HG02763 (cell line): ENCODE measurements around the gene ZNF124.
"Not testable (repeated sequence)": the region's sequence is repeated elsewhere in the genome, so short reads cannot be mapped to it uniquely, and the experiment has no call there.

Source experiments
- ATAC-seq: cut with Tn5 transposase; IDR thresholded peaks from one replicate; pipeline ENCODE4 v1.9.1; 2021; ENCODE audit warnings: mild to moderate bottlenecking, moderate library complexity; ENCODE audit not compliant: unreplicated experiment

The ZNF124 gene

DNA sequence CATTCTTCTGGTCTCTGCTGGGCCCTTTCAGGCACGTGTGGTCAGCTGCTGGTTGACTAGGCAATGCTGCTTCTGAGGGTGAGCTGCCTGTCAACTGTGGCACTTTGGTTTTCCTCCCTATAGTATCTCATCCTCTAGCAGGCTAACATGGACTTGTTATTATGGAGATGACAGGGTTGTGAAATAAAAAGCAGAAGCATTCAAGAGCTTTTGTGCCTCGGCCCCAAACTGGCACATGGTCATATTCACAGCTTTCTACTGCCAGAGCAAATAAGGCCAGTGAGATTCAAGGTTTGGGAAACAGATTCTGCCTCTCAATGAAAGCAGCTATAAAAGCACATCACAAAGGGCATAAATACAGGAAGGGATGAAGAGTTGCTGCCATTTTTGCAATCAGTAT, 1.6 kb upstream of the ZNF124 start:
- no peak for ATAC-seq

DNA sequence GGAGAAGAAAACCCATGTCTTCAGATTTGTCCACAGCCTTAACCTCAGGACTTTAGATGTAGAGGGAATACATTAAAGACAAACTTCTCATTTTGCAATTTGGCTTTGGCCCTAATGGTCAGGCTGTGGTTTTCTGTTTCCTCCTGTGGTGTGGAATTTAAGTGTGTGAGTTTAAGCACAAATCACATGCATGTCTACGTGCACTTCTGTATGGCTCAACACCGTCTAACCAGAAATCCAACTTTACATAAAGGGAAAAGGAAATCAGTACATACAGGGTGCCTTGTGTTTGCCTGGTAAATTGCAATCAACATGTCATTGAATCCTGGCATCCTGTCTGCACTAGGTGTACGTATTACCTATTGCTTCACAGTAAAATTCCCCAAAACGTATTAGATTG, 1.2 kb upstream of the ZNF124 start:
- no peak for ATAC-seq

DNA sequence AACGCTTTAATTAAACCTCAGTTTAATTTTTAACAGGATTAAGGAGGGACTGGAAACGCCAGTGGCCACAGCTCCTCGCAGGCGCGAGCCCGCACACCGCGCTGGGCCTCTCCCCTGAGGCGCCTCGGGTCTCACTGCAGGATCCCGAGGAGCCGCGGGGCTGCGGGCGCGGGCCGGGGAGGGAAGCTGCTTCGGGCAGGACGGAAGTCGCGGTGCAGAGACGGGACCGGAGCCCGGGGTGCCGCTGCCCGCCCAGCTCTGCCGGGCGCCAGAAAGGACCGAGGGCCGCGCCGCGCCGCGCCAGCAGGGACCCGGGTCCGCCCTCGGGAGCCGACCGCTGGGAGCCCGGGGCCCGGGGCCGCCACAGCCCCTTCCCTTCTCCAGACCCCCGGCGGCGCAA, 377 bp downstream of the ZNF124 start:
- peak; percentile 53 for ATAC-seq

DNA sequence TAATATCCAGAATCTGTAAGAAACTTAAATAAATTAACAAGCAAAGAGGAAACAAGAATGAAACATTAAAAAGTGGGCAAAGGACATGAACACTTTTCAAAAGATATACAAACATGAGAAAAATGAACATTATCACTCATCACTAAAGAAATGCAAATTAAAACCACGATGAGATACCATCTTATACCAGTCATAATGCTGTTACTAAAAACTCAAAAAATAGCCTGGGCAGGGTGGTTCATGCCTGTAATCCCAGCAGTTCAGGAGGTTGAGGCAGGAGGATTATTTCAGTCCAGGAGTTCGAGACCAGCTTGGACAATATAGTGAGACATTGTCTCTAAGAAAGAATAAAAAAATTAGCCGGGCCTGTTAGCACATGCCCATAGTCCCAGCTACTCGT, 6.1 kb downstream of the ZNF124 start:
- ATAC-seq = no peak

DNA sequence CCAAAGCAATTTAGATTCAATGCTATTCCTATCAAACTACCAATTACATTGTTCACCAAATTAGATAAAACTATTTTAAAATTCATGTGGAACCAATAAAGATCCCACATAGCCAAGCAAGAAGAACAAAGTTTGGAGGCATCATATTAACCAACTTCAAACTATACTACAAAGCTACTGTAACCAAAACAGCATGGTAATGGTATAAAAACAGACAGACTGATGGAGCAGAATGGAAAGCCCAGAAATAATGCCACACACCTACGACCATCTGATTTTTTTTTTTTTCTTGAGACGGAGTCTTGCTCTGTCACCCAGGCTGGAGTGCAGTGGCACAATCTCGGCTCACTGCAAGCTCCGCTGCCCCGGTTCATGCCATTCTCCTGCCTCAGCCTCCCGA, 7.1 kb downstream of the ZNF124 start:
- ATAC-seq = no peak

DNA sequence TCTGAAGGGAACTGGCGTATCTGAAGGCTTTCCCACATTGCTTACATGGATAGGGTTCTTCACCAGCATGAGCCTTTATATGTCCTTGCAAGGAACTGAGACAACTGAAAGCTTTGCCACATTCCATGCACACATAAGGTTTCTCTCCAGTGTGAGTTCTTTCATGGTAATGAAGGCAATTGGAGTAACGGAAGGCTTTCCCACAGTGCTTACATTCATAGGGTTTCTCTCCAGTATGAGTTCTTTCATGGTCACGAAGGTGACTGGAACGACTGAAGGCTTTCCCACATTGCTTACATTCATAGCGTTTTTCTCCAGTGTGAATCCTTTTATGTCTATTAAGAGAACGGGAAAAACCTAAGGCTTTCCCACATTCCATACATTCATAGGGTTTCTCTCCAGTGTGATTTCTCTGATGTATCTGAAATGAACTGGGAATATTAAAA, 15.0 kb downstream of the ZNF124 start:
- ATAC-seq = no peak

DNA sequence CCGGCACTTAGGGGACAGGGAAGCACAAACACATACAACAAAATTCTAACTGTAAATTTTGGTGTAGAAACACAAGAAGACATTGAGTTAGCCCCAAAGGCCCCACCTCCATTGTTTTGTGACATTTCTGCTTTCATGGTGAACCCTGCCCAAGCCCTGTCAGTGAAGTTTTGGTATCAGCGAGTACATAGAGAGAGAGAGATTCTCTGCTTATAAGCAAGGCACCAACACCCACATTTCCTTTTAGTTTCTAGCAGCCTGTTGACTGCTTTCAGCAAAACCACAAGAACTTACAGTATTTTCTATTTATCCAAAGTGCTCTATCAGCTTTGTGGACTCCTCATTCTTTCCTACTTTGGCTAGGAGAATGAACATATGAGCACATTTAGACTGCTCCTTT, 24.0 kb downstream of the ZNF124 start:
- ATAC-seq = no peak

DNA sequence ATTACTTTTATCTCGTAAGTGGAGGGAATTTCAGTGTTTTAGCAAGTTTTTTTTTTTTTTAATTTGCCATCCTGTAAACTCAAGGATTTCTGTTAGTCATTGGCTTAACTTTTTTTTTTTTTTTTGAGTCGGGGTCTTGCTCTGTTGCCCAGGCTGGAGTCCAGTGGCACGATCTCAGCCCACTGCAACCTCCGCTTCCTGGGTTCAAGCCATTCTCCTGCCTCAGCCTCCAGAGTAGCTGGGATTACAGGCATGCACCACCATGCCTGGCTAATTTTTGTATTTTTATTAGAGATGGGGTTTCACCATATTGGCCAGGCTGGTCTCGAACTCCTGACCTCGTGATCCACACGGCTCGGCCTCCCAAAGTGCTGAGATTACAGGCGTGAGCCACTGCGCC, 24.7 kb downstream of the ZNF124 start:
- not testable (repeated sequence) for ATAC-seq

DNA sequence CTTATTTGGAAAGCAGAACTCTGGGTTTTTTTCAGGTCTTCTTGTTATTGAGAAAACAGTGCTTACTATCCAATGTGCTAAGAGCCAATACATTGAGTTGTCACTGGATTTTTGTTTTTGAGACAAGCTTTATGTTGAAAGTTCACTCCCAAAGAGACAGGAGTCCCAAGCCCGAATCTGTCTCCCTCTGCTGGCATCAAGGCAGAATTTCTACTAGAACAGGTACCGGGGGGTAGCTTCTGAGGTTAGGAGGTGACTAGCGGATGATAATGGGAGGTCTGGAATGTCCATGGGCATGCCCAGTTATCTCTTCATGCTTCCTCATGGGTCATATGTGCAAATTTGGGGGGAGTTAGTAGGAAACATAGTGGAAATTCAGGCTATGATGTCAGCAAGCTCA, 25.1 kb downstream of the ZNF124 start:
- no peak for ATAC-seq

DNA sequence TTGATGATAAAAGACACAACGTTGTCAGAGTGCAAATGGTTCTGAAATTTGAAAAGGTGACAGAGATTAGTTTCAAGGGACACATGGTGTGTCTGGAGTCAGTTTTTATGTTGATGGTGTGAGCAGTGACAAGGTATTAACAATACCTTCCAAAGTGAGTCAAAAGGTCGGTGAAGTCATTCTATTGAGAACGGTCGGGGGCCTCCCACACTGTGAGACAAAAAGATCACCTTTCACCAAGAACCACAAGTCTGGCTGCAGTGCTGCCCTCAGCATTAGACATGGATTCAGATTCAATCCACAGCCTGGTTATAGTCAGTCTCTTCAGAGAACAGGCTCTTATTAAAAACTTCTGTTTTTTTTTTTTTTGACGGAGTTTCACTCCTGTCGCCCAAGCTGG, 26.5 kb downstream of the ZNF124 start:
- ATAC-seq = no peak

DNA sequence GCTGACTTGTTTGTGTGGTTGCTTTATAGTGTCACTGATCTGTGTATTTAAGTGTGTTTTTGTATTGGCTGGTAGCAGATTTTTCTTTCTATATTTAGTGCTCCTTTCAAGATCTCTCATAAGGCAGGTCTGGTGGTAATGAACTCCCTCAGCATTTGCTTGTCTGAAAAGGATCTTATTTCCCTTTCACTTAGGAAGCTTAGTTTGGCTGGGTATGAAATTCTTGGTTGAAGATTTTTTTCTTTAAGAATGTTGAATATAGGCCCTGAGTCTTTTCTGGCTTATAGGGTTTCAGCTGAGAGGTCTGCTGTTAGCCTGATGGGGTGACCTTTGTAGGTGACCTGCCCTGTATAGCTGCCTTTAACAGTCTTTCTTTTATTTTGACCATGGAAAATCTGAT, 32.3 kb downstream of the ZNF124 start:
- not testable (repeated sequence) for ATAC-seq

DNA sequence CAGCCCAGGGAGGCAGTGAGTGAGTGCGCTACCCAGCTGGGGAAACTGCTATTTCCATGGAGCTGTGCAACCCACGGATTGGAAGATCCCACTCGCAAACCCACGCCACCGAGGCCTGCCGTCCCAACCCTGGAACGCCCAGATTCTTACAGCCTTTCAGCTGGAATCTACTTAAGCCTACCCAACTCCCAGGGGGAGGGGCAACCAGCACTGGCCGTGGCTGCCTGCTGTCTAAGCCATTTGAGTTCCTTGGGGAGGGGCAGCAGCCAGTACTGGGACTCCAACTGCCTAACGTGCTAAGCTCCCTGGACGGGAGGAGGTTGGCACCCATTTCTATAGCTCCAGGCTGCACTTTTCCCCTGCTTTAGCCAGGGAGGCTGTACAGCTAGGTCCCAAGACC, 40.6 kb downstream of the ZNF124 start:
- no peak for ATAC-seq

DNA sequence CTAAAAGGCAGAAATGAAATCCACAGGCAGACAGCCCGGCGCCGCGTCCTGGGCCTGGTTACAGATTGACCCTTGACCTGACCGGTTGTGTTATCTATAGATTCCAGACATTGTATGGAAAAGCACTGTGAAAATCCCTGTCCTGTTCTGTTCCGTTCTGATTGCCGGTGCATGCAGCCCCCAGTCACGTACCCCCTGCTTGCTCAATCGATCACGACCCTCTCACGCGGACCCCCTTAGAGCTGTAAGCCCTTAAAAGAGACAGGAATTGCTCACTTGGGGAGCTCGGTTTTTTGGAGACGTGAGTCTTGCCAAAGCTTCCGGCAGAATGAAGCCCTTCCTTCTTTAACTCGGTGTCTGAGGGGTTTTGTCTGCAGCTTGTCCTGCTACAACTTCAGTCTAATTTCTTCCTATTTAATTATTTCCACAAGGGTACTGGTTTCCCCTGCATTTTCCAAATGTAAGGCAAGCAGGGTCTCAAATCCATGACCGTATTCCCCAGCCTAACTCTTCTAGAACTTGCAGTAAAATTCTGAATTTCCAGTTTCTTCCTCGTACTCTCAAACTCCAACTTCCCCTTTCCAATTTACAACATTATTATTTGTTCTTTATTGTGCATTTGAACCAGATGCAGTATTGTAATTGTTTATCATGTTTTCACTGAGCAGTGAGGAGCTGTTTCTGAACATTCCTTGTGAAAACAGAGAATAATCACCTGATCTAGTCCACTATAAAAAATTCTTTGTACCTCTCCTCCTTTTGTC, 44.1 kb downstream of the ZNF124 start:
- not testable (repeated sequence) for ATAC-seq

DNA sequence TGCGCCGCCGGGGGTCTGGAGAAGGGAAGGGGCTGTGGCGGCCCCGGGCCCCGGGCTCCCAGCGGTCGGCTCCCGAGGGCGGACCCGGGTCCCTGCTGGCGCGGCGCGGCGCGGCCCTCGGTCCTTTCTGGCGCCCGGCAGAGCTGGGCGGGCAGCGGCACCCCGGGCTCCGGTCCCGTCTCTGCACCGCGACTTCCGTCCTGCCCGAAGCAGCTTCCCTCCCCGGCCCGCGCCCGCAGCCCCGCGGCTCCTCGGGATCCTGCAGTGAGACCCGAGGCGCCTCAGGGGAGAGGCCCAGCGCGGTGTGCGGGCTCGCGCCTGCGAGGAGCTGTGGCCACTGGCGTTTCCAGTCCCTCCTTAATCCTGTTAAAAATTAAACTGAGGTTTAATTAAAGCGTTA, 45.2 kb downstream of the ZNF124 start:
- ATAC-seq = peak; percentile 44

DNA sequence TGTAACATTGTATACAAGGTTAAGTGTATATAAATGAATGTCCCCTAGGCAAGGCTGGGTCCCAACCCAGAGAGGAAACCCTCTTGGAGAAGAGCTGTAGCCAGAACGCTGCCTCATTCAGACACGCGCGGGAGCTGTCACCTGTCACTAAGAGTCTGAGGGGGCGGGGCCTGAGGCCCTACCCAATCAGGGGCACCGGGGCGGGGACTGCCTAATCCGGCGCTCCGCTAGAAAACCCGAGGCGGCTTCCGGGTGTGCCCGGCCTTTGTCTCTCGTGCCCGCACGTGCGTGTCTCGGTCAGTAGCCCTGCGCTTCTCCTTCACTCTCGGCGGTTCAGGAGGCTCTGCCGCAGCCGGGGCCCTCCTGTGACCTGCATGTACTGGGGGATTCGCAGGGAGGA, 45.7 kb downstream of the ZNF124 start:
- ATAC-seq = peak; percentile 99

DNA sequence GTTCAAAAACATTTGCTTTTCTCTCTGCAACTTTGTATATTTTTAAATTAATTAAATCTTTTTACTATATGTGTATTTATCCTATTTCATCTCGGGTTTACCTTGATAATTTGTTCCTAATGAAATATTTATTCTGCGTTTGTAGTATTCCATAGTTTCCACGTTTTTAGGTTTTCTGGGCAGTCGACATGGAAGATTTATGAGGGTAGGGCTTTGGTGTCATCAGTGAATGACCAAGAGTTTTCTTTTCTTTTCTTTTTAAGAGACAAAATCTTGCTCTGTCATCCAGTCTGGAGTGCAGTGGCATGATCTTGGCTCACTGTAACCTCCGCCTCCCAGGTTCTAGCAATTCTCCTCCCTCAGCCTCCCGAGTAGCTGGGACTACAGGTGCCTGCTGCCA, 50.4 kb downstream of the ZNF124 start:
- ATAC-seq = no peak

DNA sequence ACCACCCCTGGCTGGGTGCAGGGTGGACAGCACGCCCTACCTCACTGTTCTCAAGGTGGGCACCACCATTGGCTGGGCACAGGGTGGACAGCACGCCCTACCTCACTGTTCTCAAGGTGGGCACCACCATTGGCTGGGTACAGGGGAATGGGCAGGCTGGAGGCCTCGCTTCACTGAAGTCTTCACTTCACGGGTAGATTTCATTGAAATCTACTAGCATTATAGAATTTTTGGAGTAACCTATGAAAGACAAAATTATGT, 51.5 kb downstream of the ZNF124 start:
- ATAC-seq = not testable (repeated sequence)

DNA sequence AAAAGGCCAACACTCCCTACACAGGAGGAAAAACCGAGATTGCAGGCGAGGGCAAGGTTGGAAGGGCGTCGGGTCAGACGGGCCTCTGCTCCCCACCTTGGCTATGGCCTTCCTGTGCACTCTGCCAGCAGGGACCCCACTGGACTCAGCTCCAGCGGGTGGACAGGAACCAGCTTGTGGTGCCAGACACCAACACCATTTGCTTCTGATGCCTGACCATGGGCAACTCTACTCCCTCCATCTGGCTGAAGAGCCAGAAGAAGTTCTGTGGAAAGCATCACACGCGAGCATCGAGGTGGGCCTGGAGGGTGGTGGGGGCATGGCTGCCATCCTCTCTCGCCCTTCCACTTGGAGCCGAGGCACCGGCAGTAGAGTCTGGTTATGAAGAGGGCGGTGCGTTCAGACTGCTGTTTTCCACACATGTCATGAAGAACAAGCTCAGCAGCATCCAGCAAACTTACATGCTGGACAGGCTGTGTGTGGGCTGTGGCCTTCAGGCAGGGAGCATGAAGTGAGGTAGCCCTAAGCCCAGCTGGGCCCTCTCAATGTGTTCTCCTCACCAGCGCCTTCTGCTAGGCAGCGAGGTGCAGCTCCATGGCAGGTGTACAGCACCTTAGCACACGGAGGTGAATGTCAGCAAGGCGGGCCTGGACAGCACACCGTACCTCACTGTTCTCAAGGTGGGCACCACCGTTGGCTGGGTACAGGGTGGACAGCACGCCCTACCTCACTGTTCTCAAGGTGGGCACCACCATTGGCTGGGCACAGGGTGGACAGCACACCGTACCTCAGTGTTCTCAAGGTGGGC, 52.0 kb downstream of the ZNF124 start:
- no peak for ATAC-seq

DNA sequence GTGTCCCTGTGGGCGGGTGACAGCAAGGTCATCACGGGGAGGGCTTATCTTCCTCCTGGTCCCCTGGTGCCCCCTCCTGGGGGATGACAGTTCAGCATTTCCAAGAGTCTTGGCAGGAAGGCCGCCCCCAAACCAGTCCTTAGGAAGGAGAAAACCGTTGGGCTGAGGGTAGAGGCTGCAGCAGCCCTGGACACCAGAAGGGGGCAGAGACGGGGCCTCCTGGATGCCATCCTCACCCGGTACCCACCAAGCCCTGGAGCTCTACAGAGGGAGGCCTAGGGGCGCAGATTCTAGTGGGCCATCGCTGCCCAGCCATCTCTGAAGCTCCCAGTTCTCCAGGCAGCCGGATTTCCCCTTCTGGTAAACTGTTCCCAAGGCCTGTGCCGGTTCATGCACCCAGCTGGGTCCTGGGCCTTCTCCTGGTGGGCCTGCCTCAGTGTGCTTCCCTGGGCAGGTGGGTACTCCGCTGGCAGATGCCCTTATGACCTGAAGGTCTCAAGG, 52.8 kb downstream of the ZNF124 start:
- no peak for ATAC-seq

DNA sequence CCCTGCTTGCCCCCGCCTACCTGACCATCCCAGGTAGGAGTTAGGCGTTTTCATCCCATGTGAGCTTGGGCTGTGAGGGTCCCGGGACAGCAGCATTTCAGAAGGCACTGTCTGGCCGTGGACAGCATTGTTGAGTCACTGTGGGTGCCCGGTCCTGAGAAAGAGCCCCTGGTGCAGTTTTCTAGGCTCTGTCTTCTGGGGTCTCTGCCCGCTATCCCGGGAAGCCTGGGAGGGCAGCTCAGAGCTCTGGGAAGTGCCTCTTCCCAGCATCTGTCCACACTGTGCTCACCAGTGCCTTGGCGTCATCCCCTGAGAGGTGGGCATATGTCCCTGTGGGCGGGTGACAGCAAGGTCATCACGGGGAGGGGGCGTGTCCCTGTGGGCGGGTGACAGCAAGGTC, 56.3 kb downstream of the ZNF124 start:
- no peak for ATAC-seq

DNA sequence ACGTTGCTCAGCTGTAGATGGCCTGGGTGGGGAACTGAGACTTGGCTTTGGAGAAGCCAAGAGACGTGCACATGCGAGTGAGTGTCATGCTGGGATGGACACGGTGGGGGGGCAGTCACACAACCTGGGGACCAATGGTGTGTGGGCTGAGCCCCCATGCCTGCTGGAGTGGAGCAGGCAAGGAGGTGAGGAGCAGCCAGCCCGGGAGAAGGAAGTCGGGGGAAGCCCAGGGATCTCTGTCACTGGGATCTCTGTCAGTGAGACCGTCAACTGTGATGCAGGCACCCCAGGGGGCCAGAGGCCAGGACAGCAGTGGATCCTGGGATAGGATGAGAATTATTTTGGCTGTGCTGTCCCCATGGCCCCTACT, 56.7 kb downstream of the ZNF124 start:
- ATAC-seq = no peak

DNA sequence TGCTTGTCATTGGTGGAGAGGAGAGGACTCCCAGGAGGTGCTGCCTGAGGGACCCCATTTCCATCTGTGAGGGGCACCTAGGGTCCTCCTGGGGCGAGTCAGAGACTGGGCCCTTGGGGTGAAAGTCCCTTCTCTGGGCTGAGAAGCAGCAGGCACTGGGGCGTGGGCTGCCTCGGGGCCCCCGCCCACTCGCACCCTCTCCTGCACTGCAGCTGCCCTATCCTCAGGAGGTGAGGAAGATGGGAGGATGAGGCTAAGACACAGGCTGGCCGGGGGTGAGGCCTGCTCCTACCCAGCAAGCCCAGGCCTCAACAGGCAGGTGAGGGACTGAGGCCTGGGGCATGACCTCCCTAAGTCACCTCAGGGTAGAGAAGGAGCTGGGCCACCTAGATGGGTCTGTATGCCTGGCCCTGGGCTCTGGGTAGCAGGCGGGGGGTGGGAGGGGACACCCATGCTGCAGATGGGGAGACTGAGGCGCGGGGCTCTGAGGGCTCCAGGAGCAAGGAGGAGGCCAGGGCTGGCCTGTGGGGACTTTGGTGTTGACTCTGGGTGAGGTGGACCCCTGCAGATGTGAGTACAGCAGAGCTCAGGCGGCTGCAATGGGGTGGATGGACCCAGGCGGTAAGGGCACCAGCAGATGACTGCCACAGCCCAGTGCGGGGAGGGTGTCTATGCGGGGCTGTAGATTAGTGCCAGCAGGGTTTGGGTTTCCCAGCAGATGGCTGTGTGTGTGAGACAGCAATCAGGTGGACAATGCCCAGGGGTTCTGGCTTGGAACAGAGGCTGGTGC, 57.3 kb downstream of the ZNF124 start:
- ATAC-seq = no peak
